Loucy (cell line): ENCODE data around the gene ZNF732.

Source experiments
- H2AFZ ChIP-seq: fragments of 200-600 bp; sonication (generic); 2 replicates; pipeline ENCODE4 v1.6.0; 2016; ENCODE audit warnings: antibody characterized with exemption, mild to moderate bottlenecking, low read length, moderate library complexity
- H3F3A ChIP-seq: fragments of 200-600 bp; 2 replicates; pipeline ENCODE4 v1.6.0; 2016; ENCODE audit warnings: antibody characterized with exemption, low read depth, mild to moderate bottlenecking
- H3K27me3 ChIP-seq: fragments of 200-600 bp; sonication (generic); 2 replicates; pipeline ENCODE4 v1.6.1; 2014; ENCODE audit warnings: low read length, mild to moderate bottlenecking; ENCODE audit not compliant: insufficient read depth, poor library complexity, severe bottlenecking
- H3K36me3 ChIP-seq: fragments of 200-600 bp; sonication (generic); 2 replicates; pipeline ENCODE4 v1.6.1; 2016; ENCODE audit warnings: low read length; ENCODE audit not compliant: insufficient read depth
- H3K4me1 ChIP-seq: fragments of 200-600 bp; sonication (generic); 2 replicates; pipeline ENCODE4 v1.5.1; 2014; ENCODE audit warnings: low read length, mild to moderate bottlenecking; ENCODE audit not compliant: insufficient read depth, poor library complexity, severe bottlenecking
- H3K4me2 ChIP-seq: fragments of 200-600 bp; sonication (generic); 2 replicates; pipeline ENCODE4 v1.6.0; 2014; ENCODE audit warnings: antibody characterized with exemption, low read length, low read depth, mild to moderate bottlenecking; ENCODE audit not compliant: poor library complexity, severe bottlenecking
- H3K4me3 ChIP-seq: fragments of 200-600 bp; sonication (generic); 2 replicates; pipeline ENCODE4 v1.5.1; 2014; ENCODE audit warnings: low read length, mild to moderate bottlenecking, mixed read lengths; ENCODE audit not compliant: poor library complexity, severe bottlenecking
- H3K79me2 ChIP-seq: fragments of 200-600 bp; sonication (generic); 2 replicates; pipeline ENCODE4 v1.6.1; 2014; ENCODE audit warnings: low read length; ENCODE audit not compliant: insufficient read depth
- H3K9ac ChIP-seq: fragments of 200-600 bp; sonication (generic); 2 replicates; pipeline ENCODE4 v1.6.0; 2014; ENCODE audit warnings: mild to moderate bottlenecking, low read depth, low read length, moderate library complexity; ENCODE audit not compliant: poor library complexity, severe bottlenecking
- H3K9me2 ChIP-seq: fragments of 200-600 bp; sonication (generic); replicated peaks from 2 replicates; pipeline ENCODE4 v1.6.1; 2016; ENCODE audit warnings: low read depth, low read length, mixed read lengths
- H3K9me3 ChIP-seq: fragments of 200-600 bp; sonication (generic); 2 replicates; pipeline ENCODE4 v1.6.1; 2014; ENCODE audit warnings: mild to moderate bottlenecking, antibody characterized with exemption, low read length, low read depth; ENCODE audit not compliant: insufficient read depth
- H4K20me1 ChIP-seq: fragments of 200-600 bp; sonication (generic); 2 replicates; pipeline ENCODE4 v1.6.0; 2014; ENCODE audit warnings: antibody characterized with exemption, low read length, mild to moderate bottlenecking; ENCODE audit not compliant: insufficient read depth, poor library complexity, severe bottlenecking
- CTCF ChIP-seq: fragments of 200-600 bp; sonication (generic); conservative IDR thresholded peaks from 2 replicates; pipeline ENCODE4 v1.5.1; 2014; ENCODE audit warnings: mild to moderate bottlenecking, antibody characterized with exemption, low read length
- EZH2phosphoT487 ChIP-seq: fragments of 200-600 bp; IDR thresholded peaks from 2 replicates; pipeline ENCODE4 v1.6.1; 2018; ENCODE audit warnings: antibody characterized with exemption, mild to moderate bottlenecking, moderate library complexity, borderline replicate concordance

Gene ZNF732

GRCh38 chr4:304969-305680 lies at the start of gene ZNF732:
Gene ZNF732, minus strand, starts transcription at chr4:305474. Its CDS starts 164 bp downstream, at chr4:305310.
- peak within 1 kb of the TSS; percentile 30; the same call in 1 of the 2 replicates for H2AFZ ChIP-seq
- H4K20me1 ChIP-seq: no peaks in the 10 kb centered on the region
- peak within 1 kb of the TSS; percentile 54 for H3K4me3 ChIP-seq
- H3K36me3 ChIP-seq: no peaks in the 10 kb centered on the region
- peaks cover 4% of the 10 kb centered on the region; the same call in 1 of the 2 replicates for H3K9me3 ChIP-seq
- peak within 1 kb of the TSS; percentile 66 for H3K4me2 ChIP-seq
- H3K79me2 ChIP-seq: no peaks in the 10 kb centered on the region
- H3F3A ChIP-seq: no peaks in the 10 kb centered on the region
- H3K27me3 ChIP-seq: no peaks in the 10 kb centered on the region
- no peaks in the 10 kb centered on the region for H3K9me2 ChIP-seq
- H3K9ac ChIP-seq: peak within 1 kb of the TSS; percentile 13
- peaks cover 17% of the 10 kb centered on the region for H3K4me1 ChIP-seq
- TF ChIP-seq EZH2phosphoT487 (no peak), CTCF (no peak)

- Histone ChIP-seq H3K27me3 (no peaks in the 10 kb centered on the region), H3K9me3 (no peaks in the 10 kb centered on the region; the same call in 1 of the 2 replicates), H2AFZ (no peak overlapping the region), H4K20me1 (no peaks in the 10 kb centered on the region), H3K9me2 (no peaks in the 10 kb centered on the region), H3K4me1 (no peaks in the 10 kb centered on the region), H3F3A (no peaks in the 10 kb centered on the region), H3K36me3 (no peaks in the 10 kb centered on the region), H3K4me3 (no peak overlapping the region), H3K79me2 (peaks cover 28% of the 10 kb centered on the region; the same call in 1 of the 2 replicates), H3K4me2 (peak overlapping the region; percentile 67), H3K9ac (no peak overlapping the region)
- TF ChIP-seq CTCF (no peak; the same call in 1 of the 2 replicates), EZH2phosphoT487 (no peak)
Measured at GRCh38 chr4:340011-340410, 34.7 kb upstream of the ZNF732 start.

- Histone ChIP-seq H3K79me2 (peaks cover 28% of the 10 kb centered on the region; the same call in 1 of the 2 replicates), H3K9me3 (peaks cover 2% of the 10 kb centered on the region; the same call in 1 of the 2 replicates), H3K4me1 (no peaks in the 10 kb centered on the region), H3K4me3 (peak overlapping the region; percentile 83), H3K9me2 (no peaks in the 10 kb centered on the region), H3K4me2 (peak overlapping the region; percentile 67), H3K9ac (peak overlapping the region; percentile 83), H2AFZ (no peak overlapping the region), H3K36me3 (no peaks in the 10 kb centered on the region), H3K27me3 (no peaks in the 10 kb centered on the region), H4K20me1 (no peaks in the 10 kb centered on the region), H3F3A (no peaks in the 10 kb centered on the region)
- TF ChIP-seq CTCF (no peak), EZH2phosphoT487 (no peak)
Measured at GRCh38 chr4:338759-339097, 33.5 kb upstream of the ZNF732 start.
